A549 (cell line): ENCODE measurements around the gene CCNB2. TPM values are rescaled to one million over a fixed set of nuclear protein-coding genes. Genes with fewer than 3 reads are reported as not detected.

ENCODE experiments used
- ATAC-seq, 2 experiments: fragments of 200-7000 bp in 1 of 2; fragments of >200 bp in 1 of 2; cut with Nextera tagmentation in 1 of 2; cut with Tn5 transposase in 1 of 2; 3 replicates each; pipeline versions ENCODE4 v1.8.0 to v1.9.1; 2018 to 2020; ENCODE audit warnings: mild to moderate bottlenecking in 1 of 2, moderate library complexity in 1 of 2
- CTCF ChIA-PET: fragments of 300-600 bp; sonication (Branson Sonifier 250); formaldehyde crosslinking; extraction: SDS; loops from one replicate; lab custom pipeline; 2021; ENCODE audit warnings: antibody characterized with exemption, inconsistent platforms; lab: Yijun Ruan, JAX
- POLR2A ChIA-PET: fragments of 350-600 bp; formaldehyde crosslinking; extraction: SDS; loops from one replicate; lab custom pipeline; 2021; ENCODE audit warnings: antibody characterized with exemption, inconsistent platforms; lab: Yijun Ruan, JAX
- DNase-seq, 2 experiments: peaks; one replicate each; pipeline versions ENCODE4 v3.0.0 to v3.0.0-alpha.2; 2011 to 2016; ENCODE audit warnings: low read depth in 1 of 2, low spot score in 1 of 2
- FAIRE-seq: peaks from 2 replicates; lab custom pipeline; 2011; peaks lifted over from hg19 to GRCh38; lab: Jason Lieb, UNC
- H3K27ac ChIP-seq, 2 experiments: fragments of >200 bp; sonication (Bioruptor Twin); formaldehyde crosslinking; 3 replicates each; pipeline ENCODE4 v1.5.1; 2016 to 2017
- H3K4me1 ChIP-seq: fragments of >200 bp; sonication (Bioruptor Twin); formaldehyde crosslinking; 3 replicates; pipeline ENCODE4 v1.6.1; 2016
- H3K4me2 ChIP-seq: fragments of >200 bp; sonication (Bioruptor Twin); formaldehyde crosslinking; 3 replicates; pipeline ENCODE4 v1.6.1; 2016
- H3K4me3 ChIP-seq: fragments of >200 bp; sonication (Bioruptor Twin); formaldehyde crosslinking; 3 replicates; pipeline ENCODE4 v1.5.1; 2016
- H3K9me3 ChIP-seq: fragments of >200 bp; sonication (Bioruptor Twin); formaldehyde crosslinking; 3 replicates; pipeline ENCODE4 v1.6.1; 2016
- BHLHE40 ChIP-seq: IDR thresholded peaks from 2 replicates; pipeline ENCODE4 v1.6.1; 2012; ENCODE audit warnings: low read depth, low read length, inconsistent platforms
- CBX2 ChIP-seq: fragments of 200-600 bp; sonication (generic); IDR thresholded peaks from 2 replicates; pipeline ENCODE4 v1.6.1; 2016; ENCODE audit warnings: low read depth, mild to moderate bottlenecking, borderline replicate concordance
- CBX8 ChIP-seq: fragments of 200-600 bp; sonication (generic); IDR thresholded peaks from 2 replicates; pipeline ENCODE4 v1.6.1; 2016
- CEBPB ChIP-seq, 2 experiments: fragments of >200 bp in 1 of 2; sonication (Bioruptor Twin) in 1 of 2; formaldehyde crosslinking in 1 of 2; IDR thresholded peaks; 2 replicates each; pipeline ENCODE4 v1.6.1; 2012 to 2016
- CHD2 ChIP-seq: fragments of 150-350 bp; IDR thresholded peaks from 2 replicates; pipeline ENCODE4 v1.6.1; 2014; ENCODE audit warnings: low read length; ENCODE audit not compliant: partially characterized antibody
- CTCF ChIP-seq: fragments of >200 bp; sonication (Bioruptor Twin); formaldehyde crosslinking; IDR thresholded peaks from 3 replicates; pipeline ENCODE4 v1.5.1; 2016
- FOSB ChIP-seq: fragments of 250-450 bp; sonication (Bioruptor Pico); IDR thresholded peaks from 2 replicates; pipeline ENCODE4 v1.5.0; 2020; ENCODE audit warnings: mild to moderate bottlenecking, moderate library complexity
- FOSL2 ChIP-seq, 2 experiments: fragments of 450-650 bp in 1 of 2; fragments of >200 bp in 1 of 2; sonication (Bioruptor Twin) in 1 of 2; formaldehyde crosslinking; IDR thresholded peaks; 2 replicates each; pipeline versions ENCODE4 v1.5.0 to v1.6.1; 2016 to 2020; ENCODE audit warnings: mild to moderate bottlenecking in 1 of 2, moderate library complexity in 1 of 2
- HOXA7 ChIP-seq: fragments of 250-450 bp; sonication (Bioruptor Pico); IDR thresholded peaks from 2 replicates; pipeline ENCODE4 v1.5.0; 2020; ENCODE audit warnings: mild to moderate bottlenecking, moderate library complexity
- KDM1A ChIP-seq: fragments of 200-600 bp; sonication (generic); IDR thresholded peaks from 2 replicates; pipeline ENCODE4 v1.6.1; 2016; ENCODE audit warnings: low read depth, mild to moderate bottlenecking
- MYC ChIP-seq: IDR thresholded peaks from 2 replicates; pipeline ENCODE4 v1.6.1; 2012; ENCODE audit warnings: mild to moderate bottlenecking, inconsistent platforms, low read length, improper control_type of control experiment, borderline replicate concordance
- NFE2L2 ChIP-seq: fragments of 150-350 bp; conservative IDR thresholded peaks from 2 replicates; pipeline ENCODE4 v1.6.1; 2014; ENCODE audit warnings: low read length
- PBX3 ChIP-seq: IDR thresholded peaks from 2 replicates; pipeline ENCODE4 v1.6.1; 2012
- POLR2A ChIP-seq: IDR thresholded peaks from 2 replicates; pipeline ENCODE4 v1.6.1; 2012; ENCODE audit warnings: mild to moderate bottlenecking, low read length
- RAD21 ChIP-seq, 2 experiments: fragments of >200 bp in 1 of 2; sonication (Bioruptor Twin) in 1 of 2; formaldehyde crosslinking in 1 of 2; IDR thresholded peaks in 1 of 2; conservative IDR thresholded peaks in 1 of 2; 2 replicates in 1 of 2; 3 replicates in 1 of 2; pipeline ENCODE4 v1.6.1; 2012 to 2018; ENCODE audit warnings: inconsistent platforms in 1 of 2
- RARB ChIP-seq: fragments of 250-450 bp; sonication (Bioruptor Pico); IDR thresholded peaks from 2 replicates; pipeline ENCODE4 v1.8.0; 2021; ENCODE audit warnings: mild to moderate bottlenecking, moderate library complexity
- SMC3 ChIP-seq: fragments of >200 bp; sonication (Bioruptor Twin); formaldehyde crosslinking; IDR thresholded peaks from 3 replicates; pipeline ENCODE4 v1.6.1; 2018; ENCODE audit warnings: inconsistent platforms
- SREBF2 ChIP-seq: fragments of 450-650 bp; IDR thresholded peaks from 2 replicates; pipeline ENCODE4 v1.6.1; 2014; ENCODE audit warnings: mild to moderate bottlenecking, moderate library complexity
- TP53 ChIP-seq: fragments of 250-450 bp; sonication (Bioruptor Pico); IDR thresholded peaks from 2 replicates; pipeline ENCODE4 v1.5.0; 2021; ENCODE audit warnings: mild to moderate bottlenecking, moderate library complexity
- ZC3H11A ChIP-seq: fragments of 450-650 bp; IDR thresholded peaks from 2 replicates; pipeline ENCODE4 v1.6.1; 2014; ENCODE audit warnings: antibody characterized with exemption, mild to moderate bottlenecking
- ZFP36 ChIP-seq: fragments of 450-650 bp; IDR thresholded peaks from 2 replicates; pipeline ENCODE4 v1.6.1; 2014; ENCODE audit warnings: borderline replicate concordance; ENCODE audit not compliant: partially characterized antibody
- ZNF302 ChIP-seq: fragments of 250-450 bp; sonication (Bioruptor Pico); IDR thresholded peaks from 2 replicates; pipeline ENCODE4 v1.9.0; 2021; ENCODE audit warnings: inconsistent platforms, mild to moderate bottlenecking, moderate library complexity
- WGBS: methylation state at CpG from one replicate; pipeline ENCODE4 v1.1.6; 2017; ENCODE audit errors: missing lambda C conversion rate; 5-methylcytosine and 5-hydroxymethylcytosine counted together
- polyA plus RNA-seq, 4 experiments: library from polyadenylated mRNA; depleted of rRNA in 3 of 4; stranded (reverse); fragments of >200 nt; fragmentation: RNase III in 1 of 4; extraction: RNeasy Plus Mini Kit Qiagen cat#74134 plus additional on column Dnase treatment in 1 of 4; gene quantifications; 2 replicates in 3 of 4; 3 replicates in 1 of 4; pipeline ENCODE4 v1.2.3, GENCODE V29; 2011 to 2017

CCNB2 gene
- polyA plus RNA-seq, 2 of the 4 experiments (the other 2 are of a cell fraction): 91.1 to 144 TPM

GRCh38 chr15:59059076-59059597 is 45.8 kb upstream of the CCNB2 start:
- Histone ChIP-seq H3K9me3 (no peaks in the 10 kb centered on the region), H3K27ac (no peak overlapping the region), H3K4me1 (no peaks in the 10 kb centered on the region), H3K4me3 (no peak overlapping the region), H3K4me2 (no peak overlapping the region)
- POLR2A ChIA-PET: no interaction called here
- no peak for FAIRE-seq
- ATAC-seq: no peak
- no peak for TF ChIP-seq FOSB (CRISPR knock-in tag)
- no peak for TF ChIP-seq SREBF2
- no peak for TF ChIP-seq PBX3
- TF ChIP-seq RAD21 (conservative IDR thresholded peaks at IDR 0.05 in 1 of 2, IDR thresholded peaks at IDR 0.05 in 1 of 2): no peak
- TF ChIP-seq HOXA7 (CRISPR knock-in tag): no peak
- no peak for TF ChIP-seq RARB
- TF ChIP-seq CEBPB (IDR thresholded peaks at IDR 0.05): no peak
- CTCF ChIA-PET: interaction anchor here (1.0 to 1.2 kb wide), 3 partner anchors 10 to 102 kb away, joined by 3 to 5 read pairs (median 3); no protein-coding TSS in a partner anchor
- WGBS: 92% methylated on average over 2 of the region's 2 CpGs
- no peak for DNase-seq

- FAIRE-seq: no peak
- Histone ChIP-seq H3K27ac (no peak overlapping the region), H3K4me2 (no peak overlapping the region), H3K4me1 (no peaks in the 10 kb centered on the region), H3K9me3 (no peaks in the 10 kb centered on the region), H3K4me3 (no peak overlapping the region)
- ChIA-PET POLR2A (no interaction called here), CTCF (interaction anchor here (0.6 to 1.1 kb wide), 4 partner anchors 13 to 470 kb away, joined by 3 to 5 read pairs (median 4); no protein-coding TSS in a partner anchor)
- no peak for ATAC-seq
- 93% methylated on average over 4 of the region's 4 CpGs for WGBS
- DNase-seq: no peak
- TF ChIP-seq ZFP36 (no peak), ZNF302 (CRISPR knock-in tag) (no peak), CBX2 (no peak), CBX8 (no peak), TP53 (CRISPR knock-in tag) (no peak), POLR2A (no peak), BHLHE40 (no peak), ZC3H11A (no peak), CTCF (no peak), NFE2L2 (no peak)
These were observed 44.6 kb upstream of the CCNB2 start for GRCh38 chr15:59060348-59060747.

GRCh38 chr15:59063042-59063441 is 41.9 kb upstream of the CCNB2 start:
- Histone ChIP-seq H3K9me3 (no peaks in the 10 kb centered on the region), H3K4me3 (no peak overlapping the region), H3K4me1 (no peaks in the 10 kb centered on the region), H3K27ac (no peak overlapping the region), H3K4me2 (no peak overlapping the region)
- DNase-seq (no peak), ATAC-seq (no peak), FAIRE-seq (no peak)
- CTCF ChIA-PET: interaction anchor here (1.1 to 2.2 kb wide), 3 partner anchors 11 to 470 kb away, joined by 3 to 5 read pairs (median 3); no protein-coding TSS in a partner anchor
- TF ChIP-seq SMC3 (no peak), NFE2L2 (no peak), FOSL2 (IDR thresholded peaks at IDR 0.05) (no peak), FOSL2 (CRISPR knock-in tag; IDR thresholded peaks at IDR 0.05) (no peak), MYC (no peak), KDM1A (no peak), CHD2 (no peak), CEBPB (IDR thresholded peaks at IDR 0.05) (no peak)
- POLR2A ChIA-PET: no interaction called here
- WGBS: 84% methylated on average over 4 of the region's 4 CpGs
